K562 (cell line): Measurements from ENCODE around the gene SKOR1. TPM values are rescaled to one million over a fixed set of nuclear protein-coding genes. Genes with fewer than 3 reads are reported as not detected.

Experiments
- ETV5 ChIP-seq: sonication (generic); formaldehyde crosslinking; IDR thresholded peaks from 2 replicates; pipeline ENCODE4 v1.4.0; 2020; ENCODE audit warnings: low read depth, mild to moderate bottlenecking, missing genetic modification reagents
- FOXK1 ChIP-seq: sonication (generic); formaldehyde crosslinking; IDR thresholded peaks from 2 replicates; pipeline ENCODE4 v1.8.0; 2022; ENCODE audit warnings: missing genetic modification reagents, mild to moderate bottlenecking, borderline replicate concordance
- HEY1 ChIP-seq: fragments of 250-450 bp; sonication (Bioruptor Pico); IDR thresholded peaks from 2 replicates; pipeline ENCODE4 v1.5.0; 2020; ENCODE audit warnings: mild to moderate bottlenecking, moderate library complexity, borderline replicate concordance
- KDM4B ChIP-seq, 2 experiments: fragments of 450-650 bp in 1 of 2; sonication (generic) in 1 of 2; IDR thresholded peaks; 2 replicates each; pipeline ENCODE4 v1.6.1; 2016 to 2017; ENCODE audit warnings: borderline replicate concordance in 2 of 2, antibody characterized with exemption in 1 of 2, low read depth in 1 of 2, mild to moderate bottlenecking in 1 of 2
- KDM5B ChIP-seq: fragments of 200-600 bp; sonication (generic); IDR thresholded peaks from 2 replicates; pipeline ENCODE4 v1.6.1; 2012; ENCODE audit warnings: low read depth, mild to moderate bottlenecking, moderate library complexity, low read length, control low read depth, inconsistent platforms; ENCODE audit not compliant: insufficient replicate concordance
- PHF21A ChIP-seq: fragments of 450-650 bp; IDR thresholded peaks from 2 replicates; pipeline ENCODE4 v1.6.1; 2017; ENCODE audit warnings: low read depth, borderline replicate concordance
- POLR2A ChIP-seq: fragments of 450-650 bp; conservative IDR thresholded peaks from 2 replicates; pipeline ENCODE4 v1.6.1; 2016
- POLR2H ChIP-seq: IDR thresholded peaks from 2 replicates; pipeline ENCODE4 v1.6.1; 2016; ENCODE audit warnings: missing genetic modification characterization, low read depth, mild to moderate bottlenecking, control low read depth, missing compliant biosample characterization, moderate library complexity
- RBM17 ChIP-seq: fragments of 200-400 bp; formaldehyde crosslinking; IDR thresholded peaks from 2 replicates; pipeline ENCODE4 v1.6.1; 2017; ENCODE audit warnings: low read depth, mild to moderate bottlenecking, low read length, borderline replicate concordance
- RCOR1 ChIP-seq, 2 experiments: IDR thresholded peaks; 2 replicates each; pipeline ENCODE4 v1.6.1; 2012; ENCODE audit warnings: low read depth in 2 of 2, low read length in 2 of 2, borderline replicate concordance in 1 of 2, improper control_type of control experiment in 1 of 2
- SLC30A9 ChIP-seq: fragments of 250-450 bp; sonication (Bioruptor Pico); IDR thresholded peaks from 2 replicates; pipeline ENCODE4 v1.8.0; 2022; ENCODE audit warnings: mild to moderate bottlenecking, moderate library complexity
- TAF1 ChIP-seq: IDR thresholded peaks from 2 replicates; pipeline ENCODE4 v1.6.1; 2011; ENCODE audit warnings: mild to moderate bottlenecking, low read length, moderate library complexity; ENCODE audit not compliant: insufficient read depth, control insufficient read depth, severe bottlenecking; ENCODE audit errors: extremely low read depth
- ZNF717 ChIP-seq: fragments of 250-450 bp; sonication (Bioruptor Pico); IDR thresholded peaks from 2 replicates; pipeline ENCODE4 v1.5.0; 2021
- ZNF766 ChIP-seq: fragments of 200-800 bp; sonication (Bioruptor generic); conservative IDR thresholded peaks from 2 replicates; pipeline ENCODE4 v1.6.1; 2016; ENCODE audit warnings: missing genetic modification characterization, missing compliant biosample characterization
- polyA plus RNA-seq, 8 experiments: library from polyadenylated mRNA; depleted of rRNA in 4 of 8; stranded (reverse) in 5 of 8; unstranded in 3 of 8; fragments of >200 nt; fragmentation: Nextera tagmentation in 2 of 8; fragmentation: Illumina TruSeq in 1 of 8; extraction: Ambion mirVana in 2 of 8; extraction: Trizol in 1 of 8; gene quantifications; 2 replicates each; pipeline versions ENCODE4 v1.2.1 to v1.2.3, GENCODE V29; 2011 to 2014; ENCODE audit warnings: inconsistent platforms in 1 of 8, missing spikeins in 1 of 8
- total RNA-seq, 7 experiments: library from RNA; depleted of rRNA in 6 of 7; stranded (reverse); fragments of >200 nt in 6 of 7; fragmentation: Illumina TruSeq in 2 of 7; extraction: Trizol in 2 of 7; gene quantifications; 2 replicates each; pipeline versions ENCODE4 v1.2.1 to v1.2.3, GENCODE V29; 2011 to 2021; ENCODE audit warnings: low replicate concordance in 1 of 7
- TF ChIP-seq, protein P1 (sequence below): fragments of 450-650 bp; IDR thresholded peaks from 2 replicates; pipeline ENCODE4 v1.7.1; 2018; ENCODE audit warnings: mild to moderate bottlenecking, low read depth; ENCODE audit not compliant: partially characterized antibody
- TF ChIP-seq, protein P2 (sequence below): IDR thresholded peaks from 2 replicates; pipeline ENCODE4 v1.6.1; 2012; ENCODE audit warnings: low read depth, low read length, improper control_type of control experiment, borderline replicate concordance
- TF ChIP-seq, protein P3 (sequence below): sonication (generic); formaldehyde crosslinking; IDR thresholded peaks from 2 replicates; pipeline ENCODE4 v1.4.0; 2020; ENCODE audit warnings: mild to moderate bottlenecking, missing genetic modification reagents
- TF ChIP-seq, protein P4 (sequence below), 2 experiments: fragments of 450-650 bp in 1 of 2; sonication (generic) in 1 of 2; formaldehyde crosslinking in 1 of 2; IDR thresholded peaks in 1 of 2; conservative IDR thresholded peaks in 1 of 2; 2 replicates each; pipeline versions ENCODE4 v1.6.1 to v1.8.1; 2016 to 2023; ENCODE audit warnings: mild to moderate bottlenecking in 2 of 2, moderate library complexity in 2 of 2, inconsistent platforms in 1 of 2, missing genetic modification reagents in 1 of 2

SKOR1 gene
- total and polyA plus RNA-seq, 9 of the 15 experiments (the other 6 are each of a cell fraction or from before 2014, with no cell fraction given): 0.04 to 0.41 (median 0.09) TPM; not detected in 3

DNA sequence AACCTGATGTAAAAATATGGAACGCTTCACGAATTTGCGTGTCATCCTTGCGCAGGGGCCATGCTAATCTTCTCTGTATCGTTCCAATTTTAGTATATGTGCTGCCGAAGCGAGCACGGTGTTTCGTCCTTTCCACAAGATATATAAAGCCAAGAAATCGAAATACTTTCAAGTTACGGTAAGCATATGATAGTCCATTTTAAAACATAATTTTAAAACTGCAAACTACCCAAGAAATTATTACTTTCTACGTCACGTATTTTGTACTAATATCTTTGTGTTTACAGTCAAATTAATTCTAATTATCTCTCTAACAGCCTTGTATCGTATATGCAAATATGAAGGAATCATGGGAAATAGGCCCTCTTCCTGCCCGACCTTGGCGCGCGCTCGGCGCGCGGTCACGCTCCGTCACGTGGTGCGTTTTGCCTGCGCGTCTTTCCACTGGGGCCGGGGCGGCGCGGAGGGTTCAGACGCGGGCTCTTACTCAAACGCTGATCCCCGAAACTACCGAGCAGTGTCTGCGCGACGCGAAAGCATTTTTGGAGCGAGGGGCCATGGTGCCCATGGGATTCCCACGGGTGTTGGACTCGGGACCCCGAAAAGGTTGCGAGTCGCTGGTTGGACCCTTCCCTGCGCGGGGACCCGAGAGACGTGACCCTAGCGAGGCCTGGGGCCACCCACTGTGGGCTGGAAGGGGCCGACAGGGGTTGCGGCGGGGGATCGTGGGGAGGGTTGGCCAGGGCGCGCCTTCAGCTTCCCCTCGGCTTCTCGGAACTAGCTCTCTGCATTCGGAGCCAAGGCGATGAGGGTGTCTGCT, 14.8 kb downstream of the SKOR1 start, which contains the start of gene RNU6-1 (continued):
- TF ChIP-seq, protein P1, sequence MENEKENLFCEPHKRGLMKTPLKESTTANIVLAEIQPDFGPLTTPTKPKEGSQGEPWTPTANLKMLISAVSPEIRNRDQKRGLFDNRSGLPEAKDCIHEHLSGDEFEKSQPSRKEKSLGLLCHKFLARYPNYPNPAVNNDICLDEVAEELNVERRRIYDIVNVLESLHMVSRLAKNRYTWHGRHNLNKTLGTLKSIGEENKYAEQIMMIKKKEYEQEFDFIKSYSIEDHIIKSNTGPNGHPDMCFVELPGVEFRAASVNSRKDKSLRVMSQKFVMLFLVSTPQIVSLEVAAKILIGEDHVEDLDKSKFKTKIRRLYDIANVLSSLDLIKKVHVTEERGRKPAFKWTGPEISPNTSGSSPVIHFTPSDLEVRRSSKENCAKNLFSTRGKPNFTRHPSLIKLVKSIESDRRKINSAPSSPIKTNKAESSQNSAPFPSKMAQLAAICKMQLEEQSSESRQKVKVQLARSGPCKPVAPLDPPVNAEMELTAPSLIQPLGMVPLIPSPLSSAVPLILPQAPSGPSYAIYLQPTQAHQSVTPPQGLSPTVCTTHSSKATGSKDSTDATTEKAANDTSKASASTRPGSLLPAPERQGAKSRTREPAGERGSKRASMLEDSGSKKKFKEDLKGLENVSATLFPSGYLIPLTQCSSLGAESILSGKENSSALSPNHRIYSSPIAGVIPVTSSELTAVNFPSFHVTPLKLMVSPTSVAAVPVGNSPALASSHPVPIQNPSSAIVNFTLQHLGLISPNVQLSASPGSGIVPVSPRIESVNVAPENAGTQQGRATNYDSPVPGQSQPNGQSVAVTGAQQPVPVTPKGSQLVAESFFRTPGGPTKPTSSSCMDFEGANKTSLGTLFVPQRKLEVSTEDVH: no peak
- TF ChIP-seq ETV5 (CRISPR knock-in tag): peak; percentile 43; the same call in 1 of the 2 replicates
- no peak for TF ChIP-seq ZNF717
- no peak for TF ChIP-seq RBM17
- TF ChIP-seq ZNF766 (CRISPR knock-in tag): peak; percentile 75; the same call in 1 of the 2 replicates
- TF ChIP-seq HEY1: no peak
- TF ChIP-seq, protein P2, sequence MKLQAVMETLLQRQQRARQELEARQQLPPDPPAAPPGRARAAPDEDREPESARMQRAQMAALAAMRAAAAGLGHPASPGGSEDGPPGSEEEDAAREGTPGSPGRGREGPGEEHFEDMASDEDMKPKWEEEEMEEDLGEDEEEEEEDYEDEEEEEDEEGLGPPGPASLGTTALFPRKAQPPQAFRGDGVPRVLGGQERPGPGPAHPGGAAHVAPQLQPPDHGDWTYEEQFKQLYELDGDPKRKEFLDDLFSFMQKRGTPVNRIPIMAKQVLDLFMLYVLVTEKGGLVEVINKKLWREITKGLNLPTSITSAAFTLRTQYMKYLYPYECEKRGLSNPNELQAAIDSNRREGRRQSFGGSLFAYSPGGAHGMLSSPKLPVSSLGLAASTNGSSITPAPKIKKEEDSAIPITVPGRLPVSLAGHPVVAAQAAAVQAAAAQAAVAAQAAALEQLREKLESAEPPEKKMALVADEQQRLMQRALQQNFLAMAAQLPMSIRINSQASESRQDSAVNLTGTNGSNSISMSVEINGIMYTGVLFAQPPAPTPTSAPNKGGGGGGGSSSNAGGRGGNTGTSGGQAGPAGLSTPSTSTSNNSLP: peak; percentile 77; the same call in 1 of the 2 replicates
- TF ChIP-seq KDM5B: peak; percentile 93
- no peak; a peak in 1 of 4 replicates for TF ChIP-seq RCOR1 (IDR thresholded peaks at IDR 0.05; ENCODE audit: borderline replicate concordance in 1 of 2, low read depth in 2 of 2, low read length in 2 of 2)
- TF ChIP-seq POLR2A: peak; percentile 95
- no peak; the same call in 1 of the 2 replicates for TF ChIP-seq FOXK1 (CRISPR knock-in tag)
- no peak for TF ChIP-seq SLC30A9 (CRISPR knock-in tag)
- TF ChIP-seq, protein P3, sequence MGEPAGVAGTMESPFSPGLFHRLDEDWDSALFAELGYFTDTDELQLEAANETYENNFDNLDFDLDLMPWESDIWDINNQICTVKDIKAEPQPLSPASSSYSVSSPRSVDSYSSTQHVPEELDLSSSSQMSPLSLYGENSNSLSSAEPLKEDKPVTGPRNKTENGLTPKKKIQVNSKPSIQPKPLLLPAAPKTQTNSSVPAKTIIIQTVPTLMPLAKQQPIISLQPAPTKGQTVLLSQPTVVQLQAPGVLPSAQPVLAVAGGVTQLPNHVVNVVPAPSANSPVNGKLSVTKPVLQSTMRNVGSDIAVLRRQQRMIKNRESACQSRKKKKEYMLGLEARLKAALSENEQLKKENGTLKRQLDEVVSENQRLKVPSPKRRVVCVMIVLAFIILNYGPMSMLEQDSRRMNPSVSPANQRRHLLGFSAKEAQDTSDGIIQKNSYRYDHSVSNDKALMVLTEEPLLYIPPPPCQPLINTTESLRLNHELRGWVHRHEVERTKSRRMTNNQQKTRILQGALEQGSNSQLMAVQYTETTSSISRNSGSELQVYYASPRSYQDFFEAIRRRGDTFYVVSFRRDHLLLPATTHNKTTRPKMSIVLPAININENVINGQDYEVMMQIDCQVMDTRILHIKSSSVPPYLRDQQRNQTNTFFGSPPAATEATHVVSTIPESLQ (CRISPR knock-in tag): no peak
- TF ChIP-seq KDM4B (IDR thresholded peaks at IDR 0.05; ENCODE audit: borderline replicate concordance in 2 of 2, low read depth in 1 of 2): no peak
- TF ChIP-seq, protein P4, sequence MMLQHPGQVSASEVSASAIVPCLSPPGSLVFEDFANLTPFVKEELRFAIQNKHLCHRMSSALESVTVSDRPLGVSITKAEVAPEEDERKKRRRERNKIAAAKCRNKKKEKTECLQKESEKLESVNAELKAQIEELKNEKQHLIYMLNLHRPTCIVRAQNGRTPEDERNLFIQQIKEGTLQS (IDR thresholded peaks at IDR 0.05): 0 out of 2 replicates have a peak, but pooled peaks have one; percentile 8
- TF ChIP-seq, protein P4 (CRISPR knock-in tag; conservative IDR thresholded peaks at IDR 0.05): no peak
- peak; percentile 76 for TF ChIP-seq TAF1
- TF ChIP-seq POLR2H (tag): peak; percentile 100
- no peak for TF ChIP-seq PHF21A
